Measurements from ENCODE around the gene C15orf62.

- TF ChIP-seq CTCF (IDR thresholded peaks at IDR 0.05; ENCODE audit: low read depth, low read length) (no peak), EZH2phosphoT487 (IDR thresholded peaks at IDR 0.05; ENCODE audit: low read depth) (no peak)
Observed at GRCh38 chr15:40754574-40754882, 15.3 kb upstream of the C15orf62 start.
